ENCODE results near the gene FAM53B.

DNA sequence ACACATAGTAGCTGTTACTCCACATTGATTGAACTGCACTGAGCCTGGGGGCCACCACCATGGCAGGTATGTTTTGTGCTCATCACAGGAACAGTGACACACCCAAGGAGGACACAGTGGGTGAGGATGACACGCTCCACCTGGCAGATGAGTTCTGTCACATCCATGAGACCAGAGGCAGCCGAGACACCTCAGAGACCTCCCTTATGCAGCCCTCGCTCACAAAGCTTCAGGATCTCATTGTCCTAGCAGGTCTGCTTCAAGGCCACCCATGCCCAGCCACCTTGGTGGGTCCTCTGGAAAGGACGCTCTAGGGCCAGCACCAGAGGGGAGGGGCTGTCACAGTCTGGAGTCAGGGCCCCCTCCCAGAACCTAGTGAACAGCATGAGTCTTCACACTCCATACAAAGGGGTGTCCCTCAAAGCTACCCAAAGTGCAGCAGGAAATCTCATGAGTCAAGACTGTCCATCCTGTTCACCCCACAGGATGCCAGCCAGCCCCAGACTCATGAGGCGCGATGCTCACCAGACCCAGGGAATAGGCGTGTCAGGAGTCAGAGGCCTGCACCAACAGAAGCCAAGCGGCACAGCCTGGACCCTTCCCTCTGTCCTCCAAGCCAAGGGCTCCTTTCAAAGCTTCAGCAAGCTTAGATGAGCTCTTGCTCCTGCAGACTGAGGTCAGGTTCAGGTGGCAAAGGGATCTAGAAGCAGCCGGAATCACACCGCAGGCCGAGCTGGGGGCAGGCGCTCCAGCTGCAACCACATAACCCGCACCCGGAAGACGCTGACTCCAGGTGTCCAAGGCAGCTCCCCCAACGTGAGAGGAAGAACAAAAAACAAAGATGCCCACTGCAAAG, 9.6 kb downstream of the FAM53B start:
- TF ChIP-seq, protein P1, sequence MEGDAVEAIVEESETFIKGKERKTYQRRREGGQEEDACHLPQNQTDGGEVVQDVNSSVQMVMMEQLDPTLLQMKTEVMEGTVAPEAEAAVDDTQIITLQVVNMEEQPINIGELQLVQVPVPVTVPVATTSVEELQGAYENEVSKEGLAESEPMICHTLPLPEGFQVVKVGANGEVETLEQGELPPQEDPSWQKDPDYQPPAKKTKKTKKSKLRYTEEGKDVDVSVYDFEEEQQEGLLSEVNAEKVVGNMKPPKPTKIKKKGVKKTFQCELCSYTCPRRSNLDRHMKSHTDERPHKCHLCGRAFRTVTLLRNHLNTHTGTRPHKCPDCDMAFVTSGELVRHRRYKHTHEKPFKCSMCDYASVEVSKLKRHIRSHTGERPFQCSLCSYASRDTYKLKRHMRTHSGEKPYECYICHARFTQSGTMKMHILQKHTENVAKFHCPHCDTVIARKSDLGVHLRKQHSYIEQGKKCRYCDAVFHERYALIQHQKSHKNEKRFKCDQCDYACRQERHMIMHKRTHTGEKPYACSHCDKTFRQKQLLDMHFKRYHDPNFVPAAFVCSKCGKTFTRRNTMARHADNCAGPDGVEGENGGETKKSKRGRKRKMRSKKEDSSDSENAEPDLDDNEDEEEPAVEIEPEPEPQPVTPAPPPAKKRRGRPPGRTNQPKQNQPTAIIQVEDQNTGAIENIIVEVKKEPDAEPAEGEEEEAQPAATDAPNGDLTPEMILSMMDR (IDR thresholded peaks at IDR 0.05) = no peak
- TF ChIP-seq ZFX (IDR thresholded peaks at IDR 0.05; ENCODE audit: borderline replicate concordance) = no peak

Data from 22Rv1 (cell line).